Left lobe of liver (tissue), 2 donors: Measurements from ENCODE around the gene ZC2HC1C. TPM values are rescaled to one million over a fixed set of nuclear protein-coding genes. Genes with fewer than 3 reads are reported as not detected.
"Not testable (repeated sequence)": the region's sequence is repeated elsewhere in the genome, so short reads cannot be mapped to it uniquely, and the experiment has no call there.

Experiments used
- ATAC-seq: fragments of 200-7000 bp; cut with Tn5 transposase; one replicate; pipeline ENCODE4 v1.9.1; 2020; ENCODE audit warnings: mild to moderate bottlenecking, moderate library complexity
- DNase-seq: peaks from one replicate; pipeline ENCODE4 v3.0.0-alpha.2; 2020; ENCODE audit warnings: low spot score
- total RNA-seq: library from RNA; stranded (reverse); gene quantifications from one replicate; pipeline ENCODE4 v1.2.1, GENCODE V29; 2021
- donor health status: DM: no; HTN: no; CAD: no; lungs with moderate emphysema.
- donor health status: DM: no; HTN: yes; CAD: no.

ZC2HC1C gene
- total RNA-seq, 1 donor from 2014 or later, result 2.0 TPM

- ATAC-seq (no peak), DNase-seq (no peak)
These were observed 20.9 kb downstream of the ZC2HC1C start for GRCh38 chr14:75090353-75090752.

DNA sequence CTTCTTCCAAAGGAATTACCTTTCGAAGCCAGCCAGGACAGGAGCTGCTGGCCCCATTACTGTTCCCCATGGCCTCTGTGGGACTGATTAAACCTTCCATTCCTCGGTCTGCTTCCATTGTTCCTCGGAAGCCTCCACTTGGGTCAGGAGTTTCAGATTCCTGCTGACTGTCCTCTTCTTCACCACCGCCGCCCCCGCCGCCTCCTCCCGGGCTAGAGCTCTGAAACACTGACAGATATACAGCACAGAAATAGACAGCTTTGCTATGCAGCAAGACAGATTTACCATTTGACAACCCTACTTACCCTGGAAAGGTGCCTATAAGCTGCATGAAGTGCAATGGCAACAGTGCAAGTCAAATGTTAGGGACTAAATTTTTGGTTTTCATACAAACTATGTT is 21.8 kb downstream of the ZC2HC1C start:
- ATAC-seq (no peak), DNase-seq (no peak)

DNA sequence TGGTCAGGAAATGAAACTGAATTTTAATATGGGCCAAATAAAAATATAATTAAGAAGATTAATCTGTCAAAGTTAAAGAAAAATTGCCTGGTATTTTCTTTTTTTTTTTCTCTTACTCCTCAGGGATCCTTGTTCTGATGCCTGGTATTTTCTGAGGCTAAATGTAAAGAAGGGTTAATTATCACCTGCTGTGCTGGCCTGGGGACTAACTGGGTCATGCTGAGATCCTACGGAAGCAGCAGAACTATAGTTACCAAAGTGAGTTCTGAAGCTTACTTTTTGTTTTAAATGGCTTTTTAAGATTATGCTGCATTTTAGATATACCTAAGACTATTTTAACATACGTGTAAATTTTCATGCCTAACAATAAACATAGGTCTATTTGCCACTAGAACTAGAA is 23.3 kb downstream of the ZC2HC1C start:
- DNase-seq (no peak), ATAC-seq (no peak)

GRCh38 chr14:75094896-75095295 is 25.5 kb downstream of the ZC2HC1C start:
- ATAC-seq (no peak), DNase-seq (no peak)

DNA sequence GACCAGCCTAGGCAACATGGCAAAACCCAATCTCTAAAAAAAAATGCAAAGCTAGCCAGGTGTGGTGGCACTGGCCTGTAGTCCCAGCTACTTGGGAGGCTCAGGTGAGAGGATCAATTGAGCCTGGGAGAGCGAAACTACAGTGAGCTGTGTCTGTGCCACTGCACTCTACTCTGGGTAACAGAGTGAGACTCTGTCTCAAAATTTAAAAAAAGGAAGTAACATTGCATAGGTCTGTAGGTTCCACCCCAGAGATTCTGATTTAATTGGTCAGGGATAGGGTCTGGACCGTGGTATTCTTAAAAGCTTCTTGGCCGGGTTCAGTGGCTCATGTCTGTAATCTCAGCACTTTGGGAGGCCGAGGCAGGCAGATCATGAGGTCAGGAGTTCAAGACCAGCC is 26.2 kb downstream of the ZC2HC1C start:
- no peak for ATAC-seq
- no peak for DNase-seq

DNA sequence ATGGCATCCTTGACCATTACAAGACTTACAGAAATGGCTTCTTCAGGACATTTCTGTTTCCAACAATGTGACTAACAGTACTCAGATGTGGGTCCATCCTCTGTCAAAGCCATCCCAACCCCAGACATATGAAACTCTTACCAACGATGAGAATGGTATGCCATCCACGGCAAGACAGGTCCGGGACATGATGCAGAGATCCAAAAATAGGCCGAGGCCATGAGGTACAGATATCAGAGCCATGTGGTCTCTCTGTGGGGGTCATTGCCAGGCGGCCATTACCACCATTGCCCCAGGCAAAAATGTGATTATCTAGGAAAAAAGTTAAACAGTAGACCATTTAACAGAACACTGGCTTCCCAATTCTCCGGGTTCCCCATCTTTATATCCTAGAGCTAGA is 27.5 kb downstream of the ZC2HC1C start:
- ATAC-seq (no peak), DNase-seq (no peak)

DNA sequence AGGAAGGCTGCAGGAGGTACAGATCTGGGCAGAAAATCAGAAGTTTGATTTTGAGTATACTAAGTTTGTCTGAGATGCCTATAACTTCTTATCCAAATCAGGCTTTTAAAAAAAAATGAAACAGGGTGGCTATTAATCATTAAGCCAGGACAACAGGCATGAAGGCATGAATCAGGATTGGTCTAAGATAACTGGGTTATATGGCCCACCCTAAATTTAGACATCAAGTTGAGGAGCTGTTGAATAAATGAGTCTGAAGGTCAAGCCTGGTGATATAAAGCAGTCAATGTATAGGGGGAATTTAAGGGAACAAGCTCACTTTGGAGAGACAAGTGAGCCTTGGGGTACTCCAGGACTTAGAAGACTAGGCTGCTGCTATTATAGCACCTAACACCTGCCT is 28.8 kb downstream of the ZC2HC1C start:
- ATAC-seq, result no peak
- DNase-seq, result no peak

DNA sequence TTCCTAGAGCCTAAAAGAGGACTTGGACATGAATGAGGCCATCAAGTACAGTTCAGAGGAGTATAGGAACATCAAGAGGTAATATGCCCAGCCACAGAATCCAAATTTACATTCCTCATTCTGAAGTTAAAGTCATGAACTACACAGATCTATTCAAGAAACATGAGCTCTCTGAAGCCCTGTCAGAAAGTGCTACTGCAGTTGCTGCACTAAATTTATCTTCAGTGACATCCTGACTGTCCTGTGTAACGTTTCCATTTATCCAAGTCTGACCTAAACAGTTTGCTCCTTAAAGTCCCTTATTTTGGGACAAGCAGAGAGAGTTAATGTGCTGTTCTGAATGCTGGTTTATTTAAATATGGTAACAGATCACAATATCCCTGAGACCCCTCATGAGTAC is 29.2 kb downstream of the ZC2HC1C start:
- DNase-seq (no peak), ATAC-seq (no peak)

- ATAC-seq (no peak), DNase-seq (no peak)
These were observed 32.0 kb downstream of the ZC2HC1C start for GRCh38 chr14:75101491-75101890.

DNA sequence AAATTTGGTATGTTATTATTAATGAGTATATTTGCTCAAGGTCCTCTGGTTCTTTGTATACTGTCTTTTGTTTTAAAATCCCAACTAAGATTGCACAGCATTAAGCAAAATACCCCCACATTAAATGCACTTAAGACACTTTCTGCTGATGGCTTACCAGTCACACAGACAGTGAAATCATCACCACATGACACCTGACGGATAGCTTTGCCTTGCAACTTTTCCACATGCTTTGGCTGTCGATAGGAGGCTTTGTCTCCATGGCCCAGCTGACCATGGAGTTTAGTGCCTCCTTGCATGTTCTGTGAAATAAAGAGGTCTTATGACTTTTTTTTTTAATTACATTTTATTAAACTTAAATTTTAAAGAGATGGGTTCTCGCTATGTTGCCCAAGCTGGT is 37.7 kb downstream of the ZC2HC1C start:
- no peak for ATAC-seq
- DNase-seq, result no peak

DNA sequence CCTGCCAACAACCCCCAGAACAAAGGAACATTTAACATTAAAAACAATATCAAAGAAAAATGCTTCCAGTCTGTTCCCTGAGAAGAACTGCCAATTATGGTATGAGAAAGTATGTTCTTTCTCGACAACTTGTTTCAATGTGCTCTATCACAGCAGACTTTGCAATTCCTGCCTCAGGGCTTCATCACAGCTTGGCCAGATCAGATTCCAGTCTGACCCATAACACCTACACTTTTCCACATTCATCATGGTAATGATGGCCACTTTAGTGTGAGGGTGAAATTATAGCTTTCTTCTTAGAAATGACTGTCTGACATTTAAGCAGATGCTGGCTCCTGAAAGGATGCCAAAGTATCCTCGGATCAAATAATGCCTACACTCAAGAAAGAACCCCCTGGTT is 40.4 kb downstream of the ZC2HC1C start:
- DNase-seq (no peak), ATAC-seq (no peak)

DNA sequence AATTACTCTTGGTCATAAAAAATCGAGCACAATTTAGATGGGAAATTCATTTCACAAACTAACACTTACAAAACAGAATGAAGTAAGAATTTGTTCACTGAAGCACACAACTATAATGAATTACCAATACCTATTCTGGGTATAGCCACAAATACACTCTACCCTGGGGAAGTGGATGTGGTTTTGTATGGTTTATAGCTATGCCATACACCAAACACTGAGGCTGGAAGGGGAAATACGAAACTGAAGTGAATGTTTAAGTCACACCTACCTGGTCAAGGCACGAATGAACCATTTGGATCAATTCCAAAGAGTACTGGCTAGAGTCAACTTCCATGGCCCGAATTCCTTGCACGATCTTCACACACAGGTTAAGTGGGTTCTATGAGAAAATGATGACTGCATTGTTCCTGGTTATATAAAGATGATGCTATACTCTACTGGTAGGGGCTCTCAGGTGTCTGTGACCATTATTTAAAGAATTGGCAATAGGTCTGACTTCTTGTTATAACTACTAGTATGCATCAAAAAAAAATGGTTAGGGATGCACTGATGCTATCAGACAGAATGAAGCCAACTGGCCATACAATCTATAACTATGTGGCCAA is 44.6 kb downstream of the ZC2HC1C start:
- ATAC-seq, result no peak
- no peak for DNase-seq

- DNase-seq, result no peak
- no peak for ATAC-seq
These were observed 49.6 kb downstream of the ZC2HC1C start for GRCh38 chr14:75119056-75119455.

GRCh38 chr14:75120541-75121291 is 51.3 kb downstream of the ZC2HC1C start:
- no peak for DNase-seq
- ATAC-seq, result no peak

DNA sequence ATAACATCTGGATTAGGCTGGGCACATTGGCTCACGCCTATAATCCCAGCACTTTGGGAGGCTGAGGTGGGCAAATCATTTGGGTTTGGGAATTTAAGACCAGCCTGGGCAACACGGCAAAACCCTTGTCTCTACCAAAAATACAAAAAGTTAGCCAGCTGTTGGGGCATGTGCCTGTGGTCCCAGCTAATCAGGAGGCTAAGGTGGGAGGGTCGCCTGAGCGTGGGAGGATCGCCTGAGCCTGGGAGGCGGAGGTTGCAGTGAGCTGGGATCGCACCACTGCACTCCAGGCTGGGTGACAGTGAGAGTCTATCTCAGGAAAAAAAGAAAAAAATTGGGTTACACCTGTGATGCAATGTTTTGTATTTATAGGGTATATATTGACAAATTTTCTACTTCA is 52.1 kb downstream of the ZC2HC1C start:
- no peak for ATAC-seq
- DNase-seq, result no peak

- DNase-seq (no peak), ATAC-seq (no peak)
These were observed 54.5 kb downstream of the ZC2HC1C start for GRCh38 chr14:75123991-75124390.

GRCh38 chr14:75125617-75126016 is 56.2 kb downstream of the ZC2HC1C start:
- DNase-seq (no peak), ATAC-seq (no peak)

DNA sequence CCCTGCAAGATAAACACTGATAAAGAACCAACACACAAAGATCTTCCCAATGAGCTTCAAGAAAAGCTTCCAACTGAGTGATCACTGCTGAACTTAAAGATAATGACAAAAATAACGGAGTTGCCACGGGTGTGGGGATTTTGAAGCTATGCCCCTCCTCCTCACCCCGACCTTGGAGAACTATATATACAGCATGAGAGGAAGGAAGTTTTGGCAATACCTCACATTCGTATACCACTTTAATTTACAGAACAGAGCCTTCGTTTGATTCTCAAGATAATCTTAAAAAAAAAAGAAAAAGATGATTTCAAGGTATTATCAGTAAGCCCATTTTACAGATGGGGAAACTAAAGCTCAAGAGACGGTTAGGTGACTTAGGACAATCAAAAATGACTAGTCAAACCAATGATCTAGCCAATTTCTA is 56.7 kb downstream of the ZC2HC1C start:
- ATAC-seq (no peak), DNase-seq (no peak)

- ATAC-seq, result peak; percentile 97
- DNase-seq, result peak; percentile 93
These were observed 57.4 kb downstream of the ZC2HC1C start, which contains the start of gene NEK9 for GRCh38 chr14:75126679-75127473. TSS of gene NEK9 (minus strand) at chr14:75127048. CDS start at chr14:75126921, 127 bp downstream.

GRCh38 chr14:75127474-75127820 is 58.0 kb downstream of the ZC2HC1C start:
- not testable (repeated sequence) for DNase-seq
- peak; percentile 6 for ATAC-seq

GRCh38 chr14:75127903-75128595 is 58.6 kb downstream of the ZC2HC1C start:
- DNase-seq, result no peak
- ATAC-seq, result no peak
